Measurements from ENCODE around the gene TP53RK. TPM values are rescaled to one million over a fixed set of nuclear protein-coding genes. Genes with fewer than 3 reads are reported as not detected.

TP53RK gene
- total and polyA plus RNA-seq, 4 experiments from 2014 or later, result 13.5 to 29.4 (median 21.2) TPM

DNA sequence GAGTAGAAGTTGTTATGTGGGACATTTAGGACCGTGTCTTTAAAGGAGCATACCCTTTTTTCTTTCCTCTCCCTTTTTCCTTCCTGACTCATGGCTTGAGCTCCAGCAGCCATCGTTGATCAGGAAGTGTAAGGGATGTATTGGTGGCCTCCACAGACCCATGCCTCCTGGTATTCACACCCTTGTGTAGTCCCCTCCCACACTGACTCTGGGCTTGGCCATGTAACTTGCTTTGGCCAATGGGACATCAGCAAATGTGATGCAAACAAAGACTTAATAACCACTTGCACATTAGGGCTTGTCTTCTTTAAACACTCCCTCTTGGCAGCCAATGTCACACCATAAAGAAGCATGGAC, 19.0 kb downstream of the TP53RK start:
- Histone ChIP-seq H3K4me3 (ENCODE audit: low read length in 2 of 2) (no peak overlapping the region), H3K27ac (ENCODE audit: low read depth, low read length) (no peak overlapping the region), H3K27me3 (ENCODE audit: insufficient read depth, low read length) (no peaks in the 10 kb centered on the region), H3K4me1 (ENCODE audit: insufficient read depth, low read length) (no peaks in the 10 kb centered on the region), H3K9me3 (ENCODE audit: control insufficient read depth in 1 of 2, low read length in 2 of 2) (peaks cover 0 to 7% of the 10 kb centered on the region in 2 donors), H3K36me3 (ENCODE audit: insufficient read depth, low read length) (no peaks in the 10 kb centered on the region)
- DNase-seq, result no peak
- CTCF ChIA-PET (ENCODE audit: partially characterized antibody), result interaction anchor here (1.3 kb wide), 1 partner anchor 10 kb away, joined by 4 read pairs; no protein-coding TSS in a partner anchor
- no peak overlapping the region for H3K27ac Mint-ChIP-seq
- peaks cover 2 to 16% (median 11%) of the 10 kb centered on the region in 8 donors for H3K9me3 Mint-ChIP-seq
- peaks cover 6 to 28% of the 10 kb centered on the region in 2 donors for H3K36me3 Mint-ChIP-seq
- H3K4me1 Mint-ChIP-seq, result no peaks in the 10 kb centered on the region
- intact Hi-C loops (cut with micrococcal nuclease), result no loop called here
- H3K4me3 Mint-ChIP-seq, result no peak overlapping the region
- no peaks in the 10 kb centered on the region for H3K27me3 Mint-ChIP-seq
- POLR2A ChIA-PET (ENCODE audit: partially characterized antibody), result no interaction called here

DNA sequence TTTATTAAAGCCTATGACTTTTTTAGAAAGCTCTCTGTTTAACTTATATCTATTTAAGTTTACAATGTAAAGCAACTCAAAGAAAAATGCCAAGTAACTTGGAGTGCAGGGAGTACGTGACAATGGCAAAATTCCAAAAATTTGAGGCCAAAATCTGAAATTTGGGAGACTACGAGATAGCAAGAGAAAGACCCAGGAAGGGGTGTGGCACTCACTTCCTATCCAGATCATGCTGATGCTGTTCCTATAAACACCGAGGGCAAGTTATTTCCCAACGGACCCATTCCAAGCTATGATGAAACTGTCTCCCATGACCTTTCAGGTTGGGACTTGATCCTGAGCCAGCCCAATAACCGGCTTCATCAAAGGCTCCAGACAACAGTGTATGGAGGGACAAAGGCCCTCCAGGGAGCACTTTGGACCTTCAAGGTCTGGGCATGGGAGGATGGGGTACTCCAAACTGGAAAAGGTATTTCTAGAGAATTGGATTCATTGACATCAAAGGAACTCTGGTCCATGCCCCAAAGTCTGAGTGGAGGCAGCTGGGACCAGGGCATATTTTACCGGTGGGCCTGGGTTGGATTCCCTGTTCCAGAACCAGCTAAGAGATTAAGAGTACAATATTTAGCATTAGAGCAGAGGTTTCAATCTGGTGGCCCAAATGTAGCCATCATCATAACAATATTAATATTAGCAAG, 22.3 kb downstream of the TP53RK start:
- no peak overlapping the region for H3K4me3 ChIP-seq (ENCODE audit: low read length in 2 of 2)
- Mint-ChIP-seq H3K36me3 (peaks cover 9 to 32% of the 10 kb centered on the region in 2 donors), H3K4me3 (no peak overlapping the region), H3K9me3 (peaks cover 2 to 16% (median 11%) of the 10 kb centered on the region in 8 donors), H3K27ac (no peak overlapping the region), H3K4me1 (no peaks in the 10 kb centered on the region), H3K27me3 (peaks cover 0 to 1% of the 10 kb centered on the region in 2 donors)
- POLR2A ChIA-PET (ENCODE audit: partially characterized antibody), result no interaction called here
- H3K4me1 ChIP-seq (ENCODE audit: insufficient read depth, low read length), result no peaks in the 10 kb centered on the region
- no peaks in the 10 kb centered on the region for H3K27me3 ChIP-seq (ENCODE audit: insufficient read depth, low read length)
- no peak for DNase-seq
- intact Hi-C loops (cut with micrococcal nuclease), result no loop called here
- no peaks in the 10 kb centered on the region for H3K36me3 ChIP-seq (ENCODE audit: insufficient read depth, low read length)
- peaks cover 0 to 7% of the 10 kb centered on the region in 2 donors for H3K9me3 ChIP-seq (ENCODE audit: control insufficient read depth in 1 of 2, low read length in 2 of 2)
- CTCF ChIA-PET (ENCODE audit: partially characterized antibody), result no interaction called here
- H3K27ac ChIP-seq (ENCODE audit: low read depth, low read length), result no peak overlapping the region

DNA sequence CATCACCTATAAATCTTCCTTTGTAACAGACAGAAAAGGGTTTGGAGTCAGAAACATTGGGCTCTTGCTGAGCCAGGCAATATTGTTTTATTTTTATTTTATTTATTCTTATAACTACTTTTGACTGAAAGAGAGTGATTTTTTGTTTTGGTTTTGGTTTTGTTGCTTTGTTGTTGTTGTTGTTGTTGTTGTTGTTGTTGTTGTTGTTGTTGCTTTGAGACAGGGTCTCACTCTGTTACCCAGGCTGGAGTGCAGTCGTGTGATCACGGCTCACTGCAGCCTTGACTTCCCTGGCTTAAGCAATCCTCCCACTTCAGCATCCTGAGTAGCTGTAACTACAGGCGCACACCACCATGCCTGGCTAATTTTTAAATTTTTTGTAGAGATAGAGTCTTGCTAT, 22.9 kb downstream of the TP53RK start:
- H3K9me3 ChIP-seq (ENCODE audit: control insufficient read depth in 1 of 2, low read length in 2 of 2), result peaks cover 0 to 7% of the 10 kb centered on the region in 2 donors
- H3K36me3 ChIP-seq (ENCODE audit: insufficient read depth, low read length), result no peaks in the 10 kb centered on the region
- H3K4me1 ChIP-seq (ENCODE audit: insufficient read depth, low read length), result no peaks in the 10 kb centered on the region
- H3K27ac Mint-ChIP-seq, result no peak overlapping the region
- ChIA-PET CTCF (ENCODE audit: partially characterized antibody) (no interaction called here), POLR2A (ENCODE audit: partially characterized antibody) (no interaction called here)
- H3K27me3 ChIP-seq (ENCODE audit: insufficient read depth, low read length), result no peaks in the 10 kb centered on the region
- no peak overlapping the region for H3K4me3 Mint-ChIP-seq
- no peak for DNase-seq
- H3K4me3 ChIP-seq (ENCODE audit: low read length in 2 of 2), result no peak overlapping the region
- peaks cover 2 to 19% (median 9%) of the 10 kb centered on the region in 8 donors for H3K9me3 Mint-ChIP-seq
- H3K27me3 Mint-ChIP-seq, result peaks cover 0 to 2% of the 10 kb centered on the region in 2 donors
- intact Hi-C loops (cut with micrococcal nuclease), result no loop called here
- H3K36me3 Mint-ChIP-seq, result peaks cover 7 to 32% of the 10 kb centered on the region in 2 donors
- no peak overlapping the region for H3K27ac ChIP-seq (ENCODE audit: low read depth, low read length)
- no peaks in the 10 kb centered on the region for H3K4me1 Mint-ChIP-seq

DNA sequence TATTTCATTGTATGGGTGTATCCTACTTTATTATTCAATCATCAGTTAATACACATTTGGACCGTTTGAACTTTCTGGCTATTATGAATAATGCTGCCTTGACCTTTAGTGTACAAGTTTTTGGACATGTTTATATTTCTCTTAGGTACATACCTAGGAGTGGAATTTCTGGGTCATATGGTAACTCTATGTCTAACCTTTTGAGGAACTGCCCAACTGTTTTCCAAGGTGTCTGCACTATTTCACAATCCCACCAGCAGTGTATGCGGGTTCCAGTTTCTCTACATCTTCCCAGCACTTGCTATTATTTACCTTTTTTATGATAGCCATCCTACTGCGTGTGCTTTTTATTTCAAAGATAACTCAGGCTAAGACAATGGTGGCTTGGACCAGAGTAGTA, 23.6 kb downstream of the TP53RK start:
- Histone ChIP-seq H3K36me3 (ENCODE audit: insufficient read depth, low read length) (no peaks in the 10 kb centered on the region), H3K4me3 (ENCODE audit: low read length in 2 of 2) (no peak overlapping the region), H3K9me3 (ENCODE audit: control insufficient read depth in 1 of 2, low read length in 2 of 2) (peaks cover 0 to 5% of the 10 kb centered on the region in 2 donors), H3K4me1 (ENCODE audit: insufficient read depth, low read length) (no peaks in the 10 kb centered on the region), H3K27me3 (ENCODE audit: insufficient read depth, low read length) (no peaks in the 10 kb centered on the region), H3K27ac (ENCODE audit: low read depth, low read length) (no peak overlapping the region)
- Mint-ChIP-seq H3K27ac (no peak overlapping the region), H3K4me1 (no peaks in the 10 kb centered on the region), H3K9me3 (peaks cover 2 to 12% (median 5%) of the 10 kb centered on the region in 8 donors), H3K27me3 (peaks cover 1 to 2% of the 10 kb centered on the region in 2 donors), H3K4me3 (no peak overlapping the region), H3K36me3 (peaks cover 6 to 27% of the 10 kb centered on the region in 2 donors)
- POLR2A ChIA-PET (ENCODE audit: partially characterized antibody), result no interaction called here
- CTCF ChIA-PET (ENCODE audit: partially characterized antibody), result no interaction called here
- no peak for DNase-seq
- intact Hi-C loops (cut with micrococcal nuclease), result no loop called here

DNA sequence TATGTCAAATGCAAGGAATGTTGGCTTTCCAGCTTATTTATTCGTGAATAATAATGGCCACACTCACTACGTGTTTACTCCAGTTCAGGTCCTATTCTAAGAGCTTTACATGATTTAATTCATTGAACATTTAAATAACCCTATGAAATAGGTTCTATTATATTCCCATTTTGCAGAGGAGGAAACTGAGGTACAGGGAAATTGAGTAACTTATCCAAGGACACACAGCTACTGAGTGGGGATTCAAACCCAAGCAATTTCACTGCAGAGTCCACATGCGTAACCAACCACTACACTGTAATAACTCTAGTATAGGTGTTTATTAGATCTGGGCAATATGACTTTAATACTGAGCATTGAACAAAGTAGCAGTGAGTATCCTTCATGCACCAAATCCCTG, 25.7 kb downstream of the TP53RK start:
- Histone ChIP-seq H3K9me3 (ENCODE audit: control insufficient read depth in 1 of 2, low read length in 2 of 2) (no peaks in the 10 kb centered on the region), H3K4me1 (ENCODE audit: insufficient read depth, low read length) (no peaks in the 10 kb centered on the region), H3K4me3 (ENCODE audit: low read length in 2 of 2) (no peak overlapping the region), H3K36me3 (ENCODE audit: insufficient read depth, low read length) (no peaks in the 10 kb centered on the region), H3K27me3 (ENCODE audit: insufficient read depth, low read length) (no peaks in the 10 kb centered on the region), H3K27ac (ENCODE audit: low read depth, low read length) (no peak overlapping the region)
- intact Hi-C loops (cut with micrococcal nuclease), result no loop called here
- Mint-ChIP-seq H3K27ac (no peak overlapping the region), H3K9me3 (peaks cover 0 to 5% (median 3%) of the 10 kb centered on the region in 8 donors), H3K4me1 (no peaks in the 10 kb centered on the region), H3K36me3 (peaks cover 6 to 22% of the 10 kb centered on the region in 2 donors), H3K4me3 (no peak overlapping the region), H3K27me3 (peaks cover 1 to 2% of the 10 kb centered on the region in 2 donors)
- CTCF ChIA-PET (ENCODE audit: partially characterized antibody), result interaction anchor here (0.8 to 1.1 kb wide), 2 partner anchors 10 to 17 kb away, joined by 3 read pairs; no protein-coding TSS in a partner anchor
- POLR2A ChIA-PET (ENCODE audit: partially characterized antibody), result no interaction called here
- DNase-seq, result no peak

DNA sequence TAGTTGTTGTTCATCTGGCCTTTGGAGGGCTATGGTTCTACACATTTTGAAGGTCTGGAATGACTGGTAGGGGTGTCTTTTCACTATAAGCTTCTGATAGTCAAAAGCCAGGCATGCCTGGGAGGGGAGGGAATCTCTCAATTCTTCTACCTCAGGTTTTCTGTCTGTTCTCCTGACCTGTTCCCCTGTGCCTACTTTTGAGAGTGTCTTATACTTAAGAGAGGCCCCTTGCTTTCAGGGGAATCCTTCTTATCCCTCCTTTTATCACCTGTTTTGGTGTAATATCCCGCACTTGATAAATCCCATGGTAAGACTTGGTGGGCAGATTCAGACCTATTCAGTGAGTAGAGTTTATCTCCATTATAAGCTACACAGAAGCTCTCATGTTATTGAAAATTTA, 27.6 kb downstream of the TP53RK start:
- CTCF ChIA-PET (ENCODE audit: partially characterized antibody), result interaction anchor here (0.5 kb wide), 1 partner anchor 92 kb away, joined by 4 read pairs; no protein-coding TSS in a partner anchor
- Mint-ChIP-seq H3K27ac (no peak overlapping the region), H3K4me3 (no peak overlapping the region)

DNA sequence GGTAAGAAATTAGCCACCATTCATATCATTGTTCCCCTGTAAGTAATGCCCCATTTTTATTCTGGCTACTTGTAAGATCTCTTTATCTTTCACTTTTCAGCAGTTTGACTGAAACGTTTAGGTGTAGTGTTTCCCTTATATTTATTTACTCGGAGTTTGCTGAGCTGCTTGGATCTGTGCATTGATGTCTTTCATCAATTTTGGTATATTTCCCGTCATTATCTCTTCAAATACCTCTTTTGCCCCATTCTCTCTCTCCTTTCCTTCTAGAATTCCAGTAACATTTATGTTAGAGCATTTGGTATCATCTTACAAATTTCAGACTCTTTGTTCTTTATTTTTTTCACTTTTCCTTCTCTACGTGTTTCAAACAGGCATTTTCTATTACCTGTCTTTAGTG, 28.8 kb downstream of the TP53RK start:
- intact Hi-C loops (cut with micrococcal nuclease), result no loop called here
- H3K4me1 ChIP-seq (ENCODE audit: insufficient read depth, low read length), result no peaks in the 10 kb centered on the region
- Mint-ChIP-seq H3K36me3 (peaks cover 3 to 18% of the 10 kb centered on the region in 2 donors), H3K4me1 (no peaks in the 10 kb centered on the region), H3K27me3 (peaks cover 1 to 2% of the 10 kb centered on the region in 2 donors), H3K27ac (no peak overlapping the region), H3K4me3 (no peak overlapping the region), H3K9me3 (peaks cover 0 to 5% (median 1%) of the 10 kb centered on the region in 8 donors)
- no peaks in the 10 kb centered on the region for H3K36me3 ChIP-seq (ENCODE audit: insufficient read depth, low read length)
- no peaks in the 10 kb centered on the region for H3K27me3 ChIP-seq (ENCODE audit: insufficient read depth, low read length)
- ChIA-PET CTCF (ENCODE audit: partially characterized antibody) (no interaction called here), POLR2A (ENCODE audit: partially characterized antibody) (no interaction called here)
- no peaks in the 10 kb centered on the region for H3K9me3 ChIP-seq (ENCODE audit: control insufficient read depth in 1 of 2, low read length in 2 of 2)
- no peak overlapping the region for H3K4me3 ChIP-seq (ENCODE audit: low read length in 2 of 2)
- no peak for DNase-seq
- no peak overlapping the region for H3K27ac ChIP-seq (ENCODE audit: low read depth, low read length)

More for the DNA sequence above, 27.6 kb downstream of the TP53RK start:
- Mint-ChIP-seq H3K4me1 (no peaks in the 10 kb centered on the region), H3K36me3 (peaks cover 3 to 18% of the 10 kb centered on the region in 2 donors), H3K27me3 (peaks cover 1 to 2% of the 10 kb centered on the region in 2 donors), H3K9me3 (peaks cover 0 to 5% (median 1%) of the 10 kb centered on the region in 8 donors)
- Histone ChIP-seq H3K4me3 (ENCODE audit: low read length in 2 of 2) (no peak overlapping the region), H3K27me3 (ENCODE audit: insufficient read depth, low read length) (no peaks in the 10 kb centered on the region), H3K27ac (ENCODE audit: low read depth, low read length) (no peak overlapping the region), H3K36me3 (ENCODE audit: insufficient read depth, low read length) (no peaks in the 10 kb centered on the region), H3K9me3 (ENCODE audit: control insufficient read depth in 1 of 2, low read length in 2 of 2) (no peaks in the 10 kb centered on the region), H3K4me1 (ENCODE audit: insufficient read depth, low read length) (no peaks in the 10 kb centered on the region)
- DNase-seq, result no peak
- POLR2A ChIA-PET (ENCODE audit: partially characterized antibody), result no interaction called here
- intact Hi-C loops (cut with micrococcal nuclease), result no loop called here

All from CD4-positive, alpha-beta memory T cell (primary cell).